Esophagus muscularis mucosa (tissue), 3 donors: Measurements from ENCODE around the gene DHRS13.

Experiments
- CTCF ChIP-seq, 3 experiments: fragments of 200-600 bp in 2 of 3; fragments of 450-650 bp in 1 of 3; sonication (generic) in 2 of 3; IDR thresholded peaks; one replicate each; pipeline ENCODE4 v1.5.1; 2017 to 2019; ENCODE audit warnings: antibody characterized with exemption in 3 of 3, mild to moderate bottlenecking in 2 of 3, moderate library complexity in 1 of 3
- POLR2A ChIP-seq: fragments of 450-650 bp; IDR thresholded peaks from one replicate; pipeline ENCODE4 v1.6.1; 2017; ENCODE audit warnings: antibody characterized with exemption, moderate library complexity, mild to moderate bottlenecking, low read depth

GRCh38 chr17:28916302-28916934 is 13.5 kb upstream of the DHRS13 start:
- TF ChIP-seq CTCF (IDR thresholded peaks at IDR 0.05), result peak; percentile 62 to 71 (median 64)
- TF ChIP-seq POLR2A, result no peak
